Measurements from ENCODE around the gene RAB37. TPM values are rescaled to one million over a fixed set of nuclear protein-coding genes. Genes with fewer than 3 reads are reported as not detected.

RAB37 gene, protein sequence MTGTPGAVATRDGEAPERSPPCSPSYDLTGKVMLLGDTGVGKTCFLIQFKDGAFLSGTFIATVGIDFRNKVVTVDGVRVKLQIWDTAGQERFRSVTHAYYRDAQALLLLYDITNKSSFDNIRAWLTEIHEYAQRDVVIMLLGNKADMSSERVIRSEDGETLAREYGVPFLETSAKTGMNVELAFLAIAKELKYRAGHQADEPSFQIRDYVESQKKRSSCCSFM
- total RNA-seq: 1 to 10 TPM in 2 of 4 donors, under 1 TPM in 2; 0.48 to 3.0 (median 1.4) TPM

DNA sequence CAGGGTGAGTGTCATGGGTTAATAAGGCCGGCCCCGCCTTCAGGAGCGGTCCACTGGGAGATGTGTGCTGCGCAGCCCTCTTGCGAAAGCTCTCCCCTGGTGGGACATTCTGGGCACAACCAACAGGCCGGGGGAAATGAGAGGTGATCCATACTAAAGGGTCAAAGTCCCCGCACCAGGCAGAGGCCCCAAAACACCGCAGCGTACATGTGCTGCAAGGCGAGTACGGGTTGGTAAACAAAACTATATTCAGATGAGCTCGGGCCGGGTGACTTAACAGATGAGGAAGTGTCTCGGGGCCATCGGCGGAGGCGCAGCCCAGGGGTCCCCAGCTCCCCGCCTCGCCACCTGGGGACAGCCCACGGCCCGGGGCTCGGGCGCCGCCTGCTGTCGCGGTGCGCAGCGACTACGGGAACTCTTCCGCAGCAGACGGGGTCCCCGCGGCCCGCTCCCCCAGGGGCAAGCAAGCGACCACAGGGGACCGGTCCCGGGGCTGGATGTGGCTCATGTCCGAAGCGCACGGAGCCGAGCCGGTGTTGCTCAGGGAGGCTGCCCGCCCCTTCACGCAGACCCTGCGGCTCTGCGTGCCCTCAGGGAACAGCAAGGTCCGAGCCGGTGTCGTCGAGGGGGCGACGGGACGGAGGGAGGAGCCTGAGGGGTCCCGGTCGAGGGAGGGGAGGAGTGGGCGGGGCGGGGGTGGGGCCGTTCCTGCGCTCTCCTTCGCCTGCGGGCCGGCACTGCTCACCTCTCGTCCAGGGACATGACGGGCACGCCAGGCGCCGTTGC lies at the start of gene RAB37:
TSS of gene RAB37 (plus strand) at position 744 of the 786 bp plus-strand sequence. CDS start at position 761, 17 bp downstream.
- DNase-seq (ENCODE audit: low spot score): no peak

DNA sequence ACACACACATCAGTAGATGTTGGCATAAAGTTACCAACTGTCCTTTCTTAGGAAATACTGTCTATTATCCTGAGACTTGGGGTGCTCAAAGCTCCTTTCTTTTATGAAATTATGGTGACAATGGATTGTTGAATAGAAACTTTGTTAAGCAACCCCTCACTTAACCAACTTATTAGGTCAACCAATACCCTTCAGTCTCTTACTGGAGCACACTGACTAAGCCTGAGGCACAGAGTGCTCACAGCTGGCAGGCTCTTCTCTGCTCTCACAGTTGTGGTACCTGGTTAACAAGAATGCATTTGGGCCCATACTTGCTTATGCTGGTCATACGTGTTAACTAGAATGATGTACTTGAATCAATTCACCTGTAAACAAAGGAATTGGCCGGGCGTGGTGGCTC lies 49.2 kb upstream of the RAB37 start:
- DNase-seq (ENCODE audit: low spot score) (no peak), ATAC-seq (ENCODE audit: low FRiP score) (no peak)
- TF ChIP-seq CTCF (IDR thresholded peaks at IDR 0.05): no peak

More for the DNA sequence above, at the start of gene RAB37:
- ATAC-seq (ENCODE audit: low FRiP score): peak; percentile 18
- no peak for TF ChIP-seq CTCF (IDR thresholded peaks at IDR 0.05)

GRCh38 chr17:74690409-74690825 lies 46.6 kb upstream of the RAB37 start:
- DNase-seq (ENCODE audit: low spot score) (no peak), ATAC-seq (ENCODE audit: low FRiP score) (no peak)
- no peak for TF ChIP-seq CTCF (IDR thresholded peaks at IDR 0.05)

- DNase-seq (ENCODE audit: low spot score) (no peak), ATAC-seq (ENCODE audit: low FRiP score) (no peak)
- TF ChIP-seq CTCF (IDR thresholded peaks at IDR 0.05): no peak
Measured at GRCh38 chr17:74691151-74691550, 45.9 kb upstream of the RAB37 start.

DNA sequence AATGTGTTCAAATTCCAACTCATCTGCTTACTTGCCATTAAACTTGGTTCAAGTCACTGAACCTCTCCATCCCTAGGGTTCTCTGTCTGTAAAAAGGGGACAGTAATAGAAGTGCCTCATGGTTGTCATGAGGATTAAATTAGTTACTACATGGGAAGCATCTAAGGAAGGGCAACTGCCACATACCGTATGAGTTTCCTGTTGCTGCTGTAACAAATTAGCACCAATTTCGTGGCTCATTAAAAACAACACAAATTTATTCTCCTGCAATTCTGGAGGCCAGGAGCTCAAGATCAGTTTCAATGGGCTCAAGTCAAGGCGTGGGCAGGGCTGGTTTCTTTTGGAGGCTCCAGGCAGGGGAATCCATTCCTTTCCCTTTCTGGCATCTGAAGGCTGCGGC lies 43.0 kb upstream of the RAB37 start:
- no peak for TF ChIP-seq CTCF (IDR thresholded peaks at IDR 0.05)
- ATAC-seq (ENCODE audit: low FRiP score): no peak
- DNase-seq (ENCODE audit: low spot score): no peak

DNA sequence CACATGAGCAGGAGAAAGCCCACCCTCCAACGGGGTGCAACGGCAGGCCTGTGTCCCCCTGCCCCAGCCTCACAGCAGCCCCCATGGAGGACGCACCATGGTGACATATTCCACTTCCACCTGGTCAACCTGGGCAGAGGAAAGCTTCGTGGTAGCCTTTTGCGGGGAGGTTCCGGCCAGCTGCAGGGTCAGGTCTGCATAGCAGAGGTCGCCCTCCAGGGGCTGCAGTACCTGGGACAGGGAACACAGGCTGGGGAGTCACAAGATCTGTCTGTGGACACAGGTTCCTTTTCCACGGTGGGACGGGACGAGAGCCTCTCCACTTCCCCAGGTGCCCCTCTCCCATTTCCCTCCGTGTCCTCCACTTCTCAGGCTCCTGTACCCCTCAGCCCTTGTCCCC lies 41.4 kb upstream of the RAB37 start:
- ATAC-seq (ENCODE audit: low FRiP score) (no peak), DNase-seq (ENCODE audit: low spot score) (no peak)
- TF ChIP-seq CTCF (IDR thresholded peaks at IDR 0.05): no peak

GRCh38 chr17:74697515-74697914 lies 39.5 kb upstream of the RAB37 start:
- DNase-seq (ENCODE audit: low spot score): no peak

More at GRCh38 chr17:74697515-74697914, 39.5 kb upstream of the RAB37 start:
- no peak for ATAC-seq (ENCODE audit: low FRiP score)
- TF ChIP-seq CTCF (IDR thresholded peaks at IDR 0.05): no peak

Data from omental fat pad (tissue), 4 donors.